Neural progenitor cell (in vitro differentiated cells): Measurements from ENCODE around the gene ATP13A4.

Source experiments
- EZH2phosphoT487 ChIP-seq: fragments of 200-600 bp; sonication (generic); IDR thresholded peaks from 2 replicates; pipeline ENCODE4 v1.6.1; 2017; ENCODE audit warnings: antibody characterized with exemption
- TF ChIP-seq, protein P1 (sequence below): fragments of 200-600 bp; sonication (generic); IDR thresholded peaks from 2 replicates; pipeline ENCODE4 v1.5.1; 2017; ENCODE audit warnings: antibody characterized with exemption, mild to moderate bottlenecking

DNA sequence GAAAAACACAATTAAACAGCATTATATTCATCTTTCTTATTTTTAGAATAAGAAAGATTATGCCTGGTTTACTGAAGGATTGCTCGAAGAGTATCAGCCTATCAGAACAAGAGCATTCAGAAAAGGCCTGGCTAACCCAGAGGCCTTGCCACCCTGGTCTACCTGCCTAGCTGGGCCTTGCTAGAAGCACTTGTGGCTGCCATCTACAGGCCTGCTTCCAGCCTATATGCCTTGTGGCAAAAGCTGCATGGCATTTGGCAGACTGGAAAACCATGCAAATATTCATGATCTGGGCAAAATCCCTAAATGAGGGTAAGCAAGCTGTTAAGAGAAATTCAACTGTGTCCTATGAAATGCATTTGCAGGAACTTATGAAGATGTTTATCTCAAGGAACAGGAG, 9.3 kb upstream of the ATP13A4 start:
- TF ChIP-seq, protein P1, sequence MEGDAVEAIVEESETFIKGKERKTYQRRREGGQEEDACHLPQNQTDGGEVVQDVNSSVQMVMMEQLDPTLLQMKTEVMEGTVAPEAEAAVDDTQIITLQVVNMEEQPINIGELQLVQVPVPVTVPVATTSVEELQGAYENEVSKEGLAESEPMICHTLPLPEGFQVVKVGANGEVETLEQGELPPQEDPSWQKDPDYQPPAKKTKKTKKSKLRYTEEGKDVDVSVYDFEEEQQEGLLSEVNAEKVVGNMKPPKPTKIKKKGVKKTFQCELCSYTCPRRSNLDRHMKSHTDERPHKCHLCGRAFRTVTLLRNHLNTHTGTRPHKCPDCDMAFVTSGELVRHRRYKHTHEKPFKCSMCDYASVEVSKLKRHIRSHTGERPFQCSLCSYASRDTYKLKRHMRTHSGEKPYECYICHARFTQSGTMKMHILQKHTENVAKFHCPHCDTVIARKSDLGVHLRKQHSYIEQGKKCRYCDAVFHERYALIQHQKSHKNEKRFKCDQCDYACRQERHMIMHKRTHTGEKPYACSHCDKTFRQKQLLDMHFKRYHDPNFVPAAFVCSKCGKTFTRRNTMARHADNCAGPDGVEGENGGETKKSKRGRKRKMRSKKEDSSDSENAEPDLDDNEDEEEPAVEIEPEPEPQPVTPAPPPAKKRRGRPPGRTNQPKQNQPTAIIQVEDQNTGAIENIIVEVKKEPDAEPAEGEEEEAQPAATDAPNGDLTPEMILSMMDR = peak; percentile 39
- no peak for TF ChIP-seq EZH2phosphoT487
